Measurements from ENCODE around the gene CACNA1C. TPM values are rescaled to one million over a fixed set of nuclear protein-coding genes. Genes with fewer than 3 reads are reported as not detected.

The CACNA1C gene
- total and polyA plus RNA-seq, 10 of the 15 experiments (the other 5 are each of a cell fraction or from before 2014, with no cell fraction given) = under 0.01 to 0.15 (median 0.09) TPM; not detected in 5

DNA sequence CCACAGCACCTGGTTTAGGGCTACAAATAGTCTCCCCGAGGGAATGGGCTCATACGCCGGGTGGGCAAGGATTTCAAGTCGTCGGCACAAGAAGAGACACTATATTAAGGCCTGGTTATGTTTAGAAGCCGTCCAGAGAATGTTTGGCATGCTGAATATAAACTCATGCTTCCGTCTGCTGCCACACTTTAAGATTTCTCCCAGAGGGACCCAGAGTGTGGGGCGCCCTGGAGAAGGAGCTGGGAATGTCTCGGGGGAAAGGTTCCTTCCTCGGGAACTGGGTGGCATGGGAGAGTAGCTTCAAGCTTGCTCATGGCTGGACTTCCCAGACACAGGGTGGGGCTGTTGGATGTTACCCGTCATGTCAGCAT, 295.7 kb downstream of the CACNA1C start (continued):
- TF ChIP-seq, protein P1, sequence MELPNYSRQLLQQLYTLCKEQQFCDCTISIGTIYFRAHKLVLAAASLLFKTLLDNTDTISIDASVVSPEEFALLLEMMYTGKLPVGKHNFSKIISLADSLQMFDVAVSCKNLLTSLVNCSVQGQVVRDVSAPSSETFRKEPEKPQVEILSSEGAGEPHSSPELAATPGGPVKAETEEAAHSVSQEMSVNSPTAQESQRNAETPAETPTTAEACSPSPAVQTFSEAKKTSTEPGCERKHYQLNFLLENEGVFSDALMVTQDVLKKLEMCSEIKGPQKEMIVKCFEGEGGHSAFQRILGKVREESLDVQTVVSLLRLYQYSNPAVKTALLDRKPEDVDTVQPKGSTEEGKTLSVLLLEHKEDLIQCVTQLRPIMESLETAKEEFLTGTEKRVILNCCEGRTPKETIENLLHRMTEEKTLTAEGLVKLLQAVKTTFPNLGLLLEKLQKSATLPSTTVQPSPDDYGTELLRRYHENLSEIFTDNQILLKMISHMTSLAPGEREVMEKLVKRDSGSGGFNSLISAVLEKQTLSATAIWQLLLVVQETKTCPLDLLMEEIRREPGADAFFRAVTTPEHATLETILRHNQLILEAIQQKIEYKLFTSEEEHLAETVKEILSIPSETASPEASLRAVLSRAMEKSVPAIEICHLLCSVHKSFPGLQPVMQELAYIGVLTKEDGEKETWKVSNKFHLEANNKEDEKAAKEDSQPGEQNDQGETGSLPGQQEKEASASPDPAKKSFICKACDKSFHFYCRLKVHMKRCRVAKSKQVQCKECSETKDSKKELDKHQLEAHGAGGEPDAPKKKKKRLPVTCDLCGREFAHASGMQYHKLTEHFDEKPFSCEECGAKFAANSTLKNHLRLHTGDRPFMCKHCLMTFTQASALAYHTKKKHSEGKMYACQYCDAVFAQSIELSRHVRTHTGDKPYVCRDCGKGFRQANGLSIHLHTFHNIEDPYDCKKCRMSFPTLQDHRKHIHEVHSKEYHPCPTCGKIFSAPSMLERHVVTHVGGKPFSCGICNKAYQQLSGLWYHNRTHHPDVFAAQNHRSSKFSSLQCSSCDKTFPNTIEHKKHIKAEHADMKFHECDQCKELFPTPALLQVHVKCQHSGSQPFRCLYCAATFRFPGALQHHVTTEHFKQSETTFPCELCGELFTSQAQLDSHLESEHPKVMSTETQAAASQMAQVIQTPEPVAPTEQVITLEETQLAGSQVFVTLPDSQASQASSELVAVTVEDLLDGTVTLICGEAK (IDR thresholded peaks at IDR 0.05; ENCODE audit: borderline replicate concordance) = no peak
- no peak for TF ChIP-seq BHLHE40 (IDR thresholded peaks at IDR 0.05; ENCODE audit: borderline replicate concordance in 1 of 2, low read depth in 2 of 2, low read length in 1 of 2)

- no TSS peak for BruUV-seq (replicated peaks)
These were observed 298.4 kb downstream of the CACNA1C start for GRCh38 chr12:2351161-2351560.

More at GRCh38 chr12:2351161-2351560, 298.4 kb downstream of the CACNA1C start:
- Histone ChIP-seq H3K4me2 (ENCODE audit: control insufficient read depth, insufficient read depth) (no peak overlapping the region), H3K27me3 (replicated peaks in 1 of 2; ENCODE audit: control insufficient read depth in 2 of 2, insufficient read depth in 2 of 2, low read length in 1 of 2) (0 out of 4 replicates have a peak, but pooled peaks cover 0 to 3% of the 10 kb centered on the region in 2 experiments), H3K36me3 (ENCODE audit: control insufficient read depth in 2 of 2, insufficient read depth in 2 of 2, low read length in 1 of 2) (no peaks in the 10 kb centered on the region), H3K27ac (ENCODE audit: control insufficient read depth, insufficient read depth) (no peak overlapping the region), H3K9ac (ENCODE audit: control insufficient read depth, insufficient read depth, low read length) (no peak overlapping the region), H2AFZ (ENCODE audit: control insufficient read depth, low read depth, low read length) (no peak overlapping the region), H4K20me1 (ENCODE audit: control insufficient read depth, insufficient read depth) (no peaks in the 10 kb centered on the region), H3K4me1 (ENCODE audit: control insufficient read depth, insufficient read depth, low read length) (0 out of 2 replicates have a peak, but pooled peaks cover 4% of the 10 kb centered on the region), H3K9me3 (replicated peaks; ENCODE audit: control insufficient read depth, insufficient read depth, low read length) (no peaks in the 10 kb centered on the region), H3K79me2 (ENCODE audit: control insufficient read depth, insufficient read depth, low read length) (no peaks in the 10 kb centered on the region), H3K4me3 (no peak overlapping the region)
- DNase-seq (ENCODE audit: low read depth, low spot score) = no peak
- ChIA-PET POLR2A (no interaction called here), RAD21 (ENCODE audit: unreplicated experiment) (no interaction called here), SMC1A (ENCODE audit: uncharacterized antibody, unreplicated experiment) (no interaction called here), CTCF (no interaction called here)
- intact Hi-C loops (cut with micrococcal nuclease; ENCODE audit: unreplicated experiment) (no loop called here), in situ Hi-C loops (cut with MboI) (no loop called here)
- TF ChIP-seq ZNF274 (IDR thresholded peaks at IDR 0.05; ENCODE audit: insufficient read depth, insufficient read length) (no peak), IKZF2 (IDR thresholded peaks at IDR 0.05) (no peak), IRF3 (IDR thresholded peaks at IDR 0.05) (no peak)
- TF ChIP-seq, protein P2, sequence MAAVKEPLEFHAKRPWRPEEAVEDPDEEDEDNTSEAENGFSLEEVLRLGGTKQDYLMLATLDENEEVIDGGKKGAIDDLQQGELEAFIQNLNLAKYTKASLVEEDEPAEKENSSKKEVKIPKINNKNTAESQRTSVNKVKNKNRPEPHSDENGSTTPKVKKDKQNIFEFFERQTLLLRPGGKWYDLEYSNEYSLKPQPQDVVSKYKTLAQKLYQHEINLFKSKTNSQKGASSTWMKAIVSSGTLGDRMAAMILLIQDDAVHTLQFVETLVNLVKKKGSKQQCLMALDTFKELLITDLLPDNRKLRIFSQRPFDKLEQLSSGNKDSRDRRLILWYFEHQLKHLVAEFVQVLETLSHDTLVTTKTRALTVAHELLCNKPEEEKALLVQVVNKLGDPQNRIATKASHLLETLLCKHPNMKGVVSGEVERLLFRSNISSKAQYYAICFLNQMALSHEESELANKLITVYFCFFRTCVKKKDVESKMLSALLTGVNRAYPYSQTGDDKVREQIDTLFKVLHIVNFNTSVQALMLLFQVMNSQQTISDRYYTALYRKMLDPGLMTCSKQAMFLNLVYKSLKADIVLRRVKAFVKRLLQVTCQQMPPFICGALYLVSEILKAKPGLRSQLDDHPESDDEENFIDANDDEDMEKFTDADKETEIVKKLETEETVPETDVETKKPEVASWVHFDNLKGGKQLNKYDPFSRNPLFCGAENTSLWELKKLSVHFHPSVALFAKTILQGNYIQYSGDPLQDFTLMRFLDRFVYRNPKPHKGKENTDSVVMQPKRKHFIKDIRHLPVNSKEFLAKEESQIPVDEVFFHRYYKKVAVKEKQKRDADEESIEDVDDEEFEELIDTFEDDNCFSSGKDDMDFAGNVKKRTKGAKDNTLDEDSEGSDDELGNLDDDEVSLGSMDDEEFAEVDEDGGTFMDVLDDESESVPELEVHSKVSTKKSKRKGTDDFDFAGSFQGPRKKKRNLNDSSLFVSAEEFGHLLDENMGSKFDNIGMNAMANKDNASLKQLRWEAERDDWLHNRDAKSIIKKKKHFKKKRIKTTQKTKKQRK (IDR thresholded peaks at IDR 0.05; ENCODE audit: low read depth, low read length) = no peak
- no peak for FAIRE-seq
- 23% methylated on average over 8 of the region's 8 CpGs for WGBS (ENCODE audit: insufficient coverage, insufficient replicate concordance, low lambda C conversion rate, missing lambda C conversion rate)
- ATAC-seq = no peak

All from GM12878 (cell line).